ENCODE measurements around the gene NRTN. TPM values are rescaled to one million over a fixed set of nuclear protein-coding genes. Genes with fewer than 3 reads are reported as not detected.

Gene NRTN
- polyA plus RNA-seq, 6 donors from 2014 or later = 0.28 to 0.29 TPM; not detected in 4

DNA sequence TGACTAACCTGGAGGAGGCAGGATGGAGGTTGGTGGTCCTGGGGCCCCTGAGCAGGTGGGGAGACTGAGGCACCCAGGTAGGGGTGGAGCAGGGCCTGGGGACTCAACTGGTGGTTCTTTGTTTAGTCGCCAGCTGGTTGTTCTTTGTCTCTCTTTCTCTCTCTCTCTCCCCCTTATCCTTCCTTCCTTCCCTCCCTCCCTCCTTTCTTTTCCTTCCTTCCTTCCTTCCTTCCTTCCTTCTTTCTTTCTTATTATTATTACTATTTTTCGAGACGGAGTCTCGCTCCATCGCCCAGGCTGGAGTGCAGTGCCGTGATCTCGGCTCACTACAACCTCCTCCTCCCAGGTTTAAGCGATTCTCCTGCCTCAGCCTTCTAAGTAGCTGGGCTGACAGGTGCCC, 6.6 kb upstream of the NRTN start:
- ATAC-seq (ENCODE audit: low read depth in 2 of 2) = no peak
- Mint-ChIP-seq H3K27ac (no peak overlapping the region), H3K4me3 (no peak overlapping the region), H3K4me1 (peaks cover 6 to 14% (median 8%) of the 10 kb centered on the region in 3 donors), H3K36me3 (no peaks in the 10 kb centered on the region), H3K9me3 (peaks cover 0 to 2% (median 0%) of the 10 kb centered on the region in 7 donors), H3K27me3 (peaks cover 9 to 56% (median 54%) of the 10 kb centered on the region in 3 donors)
- DNase-seq = no peak

DNA sequence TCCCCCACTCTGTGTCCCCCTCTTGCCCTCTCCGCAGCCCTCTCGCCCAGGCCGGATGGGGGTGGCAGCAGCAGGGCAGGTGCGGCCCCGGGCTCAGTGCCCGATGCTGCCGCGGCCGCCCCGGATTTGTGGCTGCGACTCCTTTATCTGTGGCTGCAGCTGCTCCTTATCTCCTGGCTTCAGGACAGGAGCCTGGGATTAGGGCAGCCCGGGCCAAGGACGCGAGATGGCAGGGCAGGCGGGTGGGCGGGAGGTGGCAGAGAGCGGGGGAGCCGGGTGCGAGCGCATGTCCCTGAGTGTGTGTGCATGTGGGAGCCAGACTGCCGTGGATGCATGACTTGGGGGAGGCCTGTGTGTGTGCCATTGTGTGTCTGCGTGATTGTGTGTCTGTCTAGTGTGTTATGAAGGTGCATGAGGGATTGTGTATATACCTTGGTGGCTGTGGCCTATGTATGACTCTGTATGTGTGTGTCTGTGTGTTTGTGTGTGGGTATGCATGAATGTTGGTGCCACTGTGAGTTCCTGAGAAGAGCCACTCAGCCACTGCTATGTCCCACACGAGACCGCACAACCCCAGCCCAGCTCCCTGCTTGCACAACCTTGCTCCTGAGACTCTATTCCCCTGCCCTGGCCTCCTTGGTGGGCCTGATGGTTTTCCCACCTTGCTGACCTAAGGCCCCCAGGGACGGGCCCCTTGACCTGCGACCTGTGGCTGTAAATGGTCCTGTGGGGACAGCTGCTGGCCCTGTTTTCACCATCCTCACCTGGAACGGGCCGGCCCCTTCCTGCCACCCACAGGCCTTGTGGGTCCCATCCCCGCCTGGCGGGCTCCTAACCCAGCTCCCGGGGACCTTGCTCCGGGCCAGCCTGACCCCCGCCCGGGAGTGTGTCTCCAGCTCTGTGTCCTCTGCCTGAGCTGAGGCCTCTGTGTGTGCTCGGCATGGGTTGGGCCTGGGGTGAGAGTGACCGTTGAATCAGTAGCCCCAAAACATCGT, 5.3 kb upstream of the NRTN start:
- ATAC-seq (ENCODE audit: low read depth in 2 of 2) (no peak), DNase-seq (no peak)
- H3K4me3 Mint-ChIP-seq = no peak overlapping the region
- H3K4me1 Mint-ChIP-seq = peaks cover 15 to 23% (median 18%) of the 10 kb centered on the region in 3 donors
- peaks cover 9 to 67% (median 54%) of the 10 kb centered on the region in 3 donors for H3K27me3 Mint-ChIP-seq
- H3K27ac Mint-ChIP-seq = no peak overlapping the region
- H3K9me3 Mint-ChIP-seq = peaks cover 0 to 2% (median 0%) of the 10 kb centered on the region in 7 donors
- no peaks in the 10 kb centered on the region for H3K36me3 Mint-ChIP-seq

DNA sequence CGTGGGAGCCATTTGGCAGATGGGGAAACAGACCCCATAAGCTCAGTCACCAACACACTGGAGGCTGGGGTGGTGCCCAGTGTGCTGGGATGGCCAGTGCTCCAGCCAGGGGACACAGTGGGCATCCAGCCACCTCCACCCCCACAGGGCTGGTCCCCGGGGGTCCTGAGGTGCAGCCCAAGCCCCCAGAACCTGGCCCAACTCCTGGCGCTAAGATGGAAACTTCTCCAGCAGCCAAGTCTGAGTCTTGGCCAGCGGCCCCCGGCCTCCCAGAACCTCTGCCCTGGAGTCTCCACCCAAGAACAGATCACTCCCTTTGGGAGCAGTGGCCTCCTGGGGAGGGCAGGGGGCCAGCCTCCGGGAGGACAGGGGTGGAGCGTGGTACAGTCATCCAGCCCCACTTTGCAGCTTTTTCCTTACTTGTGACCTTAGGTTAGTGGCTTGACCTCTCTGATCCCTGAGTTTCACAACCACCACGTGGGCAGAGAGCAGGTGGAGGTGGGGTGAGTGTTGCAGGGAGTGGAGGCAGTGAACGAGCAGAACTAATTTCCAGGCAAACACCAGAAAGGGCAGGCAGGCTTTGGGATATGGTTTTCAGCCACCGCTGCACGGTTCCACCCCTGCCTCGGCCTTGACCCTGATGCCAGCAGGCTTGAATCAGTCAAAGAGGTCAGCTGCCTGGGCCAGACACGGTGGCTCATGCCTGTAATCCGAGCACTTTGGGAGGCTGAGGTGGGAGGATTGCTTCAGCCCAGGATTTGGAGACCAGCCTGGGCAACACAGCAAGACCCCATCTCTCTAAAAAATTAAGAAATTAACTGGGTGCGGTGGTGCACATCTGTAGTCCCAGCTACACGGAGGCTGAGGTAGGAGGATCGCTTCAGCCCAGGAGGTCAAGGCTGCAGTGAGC, 4.3 kb upstream of the NRTN start:
- DNase-seq = no peak
- H3K27ac Mint-ChIP-seq = no peak overlapping the region
- ATAC-seq (ENCODE audit: low read depth in 2 of 2) = no peak
- H3K36me3 Mint-ChIP-seq = no peaks in the 10 kb centered on the region
- peaks cover 0 to 2% (median 0%) of the 10 kb centered on the region in 7 donors for H3K9me3 Mint-ChIP-seq
- peaks cover 16 to 25% (median 19%) of the 10 kb centered on the region in 3 donors for H3K4me1 Mint-ChIP-seq
- H3K27me3 Mint-ChIP-seq = peaks cover 9 to 69% (median 54%) of the 10 kb centered on the region in 3 donors
- H3K4me3 Mint-ChIP-seq = peak overlapping the region in 2 of 8 donors; percentile 15 to 36

DNA sequence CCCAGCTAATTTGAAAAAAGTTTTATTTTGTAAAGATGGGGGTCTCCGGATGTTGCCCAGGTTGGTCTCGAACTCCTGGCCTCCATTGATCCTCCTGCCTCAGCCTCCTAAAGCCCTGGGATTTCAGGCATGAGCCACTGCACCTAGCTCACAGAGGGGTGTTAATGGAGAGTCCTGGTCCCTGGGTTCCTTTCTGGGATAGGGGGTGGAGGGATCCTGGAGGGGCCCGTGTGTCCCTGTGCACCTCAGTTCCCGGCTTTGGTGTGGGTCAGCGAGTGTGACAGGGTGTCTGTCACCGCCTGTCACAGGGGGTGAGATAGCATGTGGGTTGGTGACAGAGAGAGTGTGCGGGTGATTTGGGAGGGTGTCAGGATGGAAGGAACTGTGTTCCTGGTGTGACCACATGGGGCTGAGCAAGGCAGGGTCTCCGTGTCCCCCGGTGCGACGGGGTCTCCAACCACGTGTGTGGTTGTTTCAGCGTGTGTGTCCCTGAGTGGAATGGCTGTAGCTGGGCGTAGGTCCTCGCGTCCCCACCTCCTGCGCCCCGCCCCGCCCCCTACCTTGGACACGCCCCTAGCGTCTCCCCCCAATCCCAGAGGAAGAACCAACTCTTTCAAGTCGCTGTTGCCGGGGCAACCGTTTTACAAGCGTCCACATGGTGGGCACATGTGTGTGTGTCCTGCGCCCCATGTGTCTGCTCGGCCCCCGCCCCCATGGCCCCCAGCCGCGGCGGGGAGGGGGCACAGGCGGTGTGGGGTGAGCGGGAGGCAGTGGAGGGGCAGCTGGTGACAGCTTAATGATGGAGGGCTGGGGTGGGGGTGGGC, 2.9 kb upstream of the NRTN start:
- no peaks in the 10 kb centered on the region for H3K9me3 Mint-ChIP-seq
- peaks cover 9 to 69% (median 46%) of the 10 kb centered on the region in 3 donors for H3K27me3 Mint-ChIP-seq
- H3K27ac Mint-ChIP-seq = peak overlapping the region in 3 of 6 donors; percentile 62 to 86 (median 81)
- peak overlapping the region in 6 of 8 donors; percentile 18 to 82 (median 47) for H3K4me3 Mint-ChIP-seq
- DNase-seq (no peak), ATAC-seq (ENCODE audit: low read depth in 2 of 2) (no peak)
- H3K4me1 Mint-ChIP-seq = peaks cover 16 to 27% (median 19%) of the 10 kb centered on the region in 3 donors
- no peaks in the 10 kb centered on the region for H3K36me3 Mint-ChIP-seq

DNA sequence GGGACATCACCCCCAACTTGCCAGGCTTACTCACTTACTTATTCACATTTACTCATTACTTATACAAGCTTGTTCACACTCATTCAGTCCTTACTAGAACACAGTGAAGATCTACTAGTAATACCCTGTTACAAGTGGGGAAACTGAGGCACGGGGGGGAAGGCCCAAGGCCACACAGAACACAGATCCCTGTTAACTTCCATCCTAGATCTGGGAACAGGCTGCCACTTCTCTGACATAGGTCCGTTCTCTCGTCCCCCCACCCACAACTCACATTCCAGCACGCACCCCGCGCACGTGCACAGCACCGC, 1.5 kb upstream of the NRTN start:
- peak overlapping the region; percentile 44 to 88 (median 72) for H3K4me3 Mint-ChIP-seq
- H3K9me3 Mint-ChIP-seq = no peaks in the 10 kb centered on the region
- ATAC-seq (ENCODE audit: low read depth in 2 of 2) (no peak), DNase-seq (no peak)
- H3K27me3 Mint-ChIP-seq = peaks cover 9 to 60% (median 38%) of the 10 kb centered on the region in 3 donors
- peaks cover 16 to 28% (median 19%) of the 10 kb centered on the region in 3 donors for H3K4me1 Mint-ChIP-seq
- peak overlapping the region in 1 of 6 donors; percentile 32 for H3K27ac Mint-ChIP-seq
- no peaks in the 10 kb centered on the region for H3K36me3 Mint-ChIP-seq

DNA sequence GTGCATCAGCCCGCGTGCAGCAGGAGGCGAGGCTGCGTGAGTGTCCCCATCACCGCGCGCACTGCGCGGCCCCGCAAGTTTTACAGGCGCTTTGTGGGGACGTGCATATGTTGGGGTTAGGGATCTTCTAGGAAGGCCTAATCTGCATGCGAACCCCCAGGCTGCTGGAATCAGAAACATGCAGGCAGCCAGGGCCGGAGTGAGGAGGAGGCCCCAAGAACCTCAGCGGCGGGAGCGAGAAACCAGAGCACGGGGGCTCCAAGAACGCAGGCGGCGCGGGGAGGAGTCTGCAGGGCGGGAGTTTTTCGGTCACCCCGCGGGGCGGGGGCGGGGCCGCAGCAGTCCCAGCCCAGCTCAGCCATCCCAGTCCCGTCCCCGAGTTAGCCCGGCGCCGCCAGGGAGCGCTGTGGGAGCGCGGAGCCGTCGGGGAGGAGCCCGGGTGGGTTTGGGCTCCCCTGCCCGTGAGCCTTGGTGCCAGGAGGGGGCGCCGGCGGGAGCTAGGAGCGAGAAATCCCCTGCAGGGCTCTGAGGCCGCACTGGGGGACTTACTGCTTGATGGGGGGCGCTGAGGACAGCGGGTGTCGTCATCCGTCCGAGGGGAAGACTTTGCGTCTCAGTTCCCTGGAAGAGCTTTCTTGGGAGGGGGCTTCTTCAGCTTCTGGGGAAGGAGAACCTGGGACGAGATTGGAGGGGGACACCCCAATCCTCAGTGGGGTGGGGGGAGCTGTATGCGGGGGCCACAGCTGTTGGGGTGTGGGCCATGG, 933 bp upstream of the NRTN start:
- H3K4me1 Mint-ChIP-seq = peaks cover 16 to 28% (median 19%) of the 10 kb centered on the region in 3 donors
- H3K27me3 Mint-ChIP-seq = peaks cover 7 to 55% (median 33%) of the 10 kb centered on the region in 3 donors
- peak; percentile 86 to 89 for ATAC-seq (ENCODE audit: low read depth in 2 of 2)
- no peaks in the 10 kb centered on the region for H3K9me3 Mint-ChIP-seq
- H3K27ac Mint-ChIP-seq = peak overlapping the region; percentile 28 to 96 (median 88)
- H3K4me3 Mint-ChIP-seq = peak overlapping the region; percentile 70 to 88 (median 79)
- no peaks in the 10 kb centered on the region for H3K36me3 Mint-ChIP-seq
- DNase-seq = peak; percentile 85

DNA sequence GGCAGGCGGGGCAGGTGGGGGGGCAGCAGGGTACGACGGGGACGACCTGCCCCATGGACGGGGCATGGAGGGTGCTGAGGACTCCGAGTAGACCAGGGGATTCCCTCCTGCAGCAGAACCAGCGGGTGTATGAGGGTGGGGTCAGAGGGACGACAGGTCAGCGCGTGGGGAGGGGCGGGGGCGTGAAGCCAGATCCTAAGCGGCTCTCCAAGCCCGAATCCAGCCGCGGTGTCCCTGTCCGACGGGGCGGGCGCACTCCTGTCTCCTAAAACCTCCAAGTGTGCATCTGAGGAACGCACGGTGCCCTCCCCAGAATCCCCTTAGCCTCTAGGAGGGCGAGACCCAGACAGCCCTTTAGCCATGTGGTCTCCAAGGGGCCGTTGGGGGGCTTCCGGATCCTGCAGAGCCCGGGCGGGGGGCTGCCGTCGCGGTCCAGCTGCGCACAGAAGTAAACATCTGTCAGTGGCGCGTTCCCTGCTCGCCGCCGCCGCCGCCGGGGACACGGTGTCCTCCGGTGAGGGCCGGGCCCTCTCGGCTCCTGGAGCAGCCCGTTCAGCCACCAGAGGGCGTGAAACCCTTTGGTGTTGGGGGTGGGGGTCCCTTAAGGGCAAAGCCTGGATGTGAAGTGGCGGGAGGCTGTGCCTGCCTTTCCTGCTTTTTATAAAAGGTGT, 730 bp downstream of the NRTN start:
- peak; percentile 21 to 24 for ATAC-seq (ENCODE audit: low read depth in 2 of 2)
- Mint-ChIP-seq H3K4me1 (peaks cover 16 to 28% (median 19%) of the 10 kb centered on the region in 3 donors), H3K27me3 (peaks cover 0 to 38% (median 20%) of the 10 kb centered on the region in 3 donors), H3K36me3 (no peaks in the 10 kb centered on the region), H3K27ac (peak overlapping the region in 2 of 6 donors; percentile 54 to 80), H3K9me3 (no peaks in the 10 kb centered on the region), H3K4me3 (peak overlapping the region in 7 of 8 donors; percentile 53 to 87 (median 70))
- DNase-seq = peak; percentile 45

DNA sequence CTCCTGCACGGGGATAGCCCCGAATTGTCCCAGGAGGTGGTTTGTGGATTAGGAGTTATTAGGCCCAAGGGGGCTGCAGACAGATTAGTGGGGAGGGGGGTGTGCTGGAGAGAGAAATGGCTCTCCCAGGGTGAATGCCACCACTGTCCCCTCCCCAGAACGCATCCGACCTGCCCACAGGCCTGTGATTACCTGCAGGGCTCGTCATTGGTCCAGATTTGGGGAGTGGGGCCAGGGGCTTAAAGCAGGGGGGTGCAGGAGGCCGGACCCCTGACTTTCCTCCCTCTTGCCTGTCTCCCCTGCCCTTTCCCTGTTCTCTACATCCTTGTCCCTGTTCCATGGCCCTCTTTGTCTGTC, 1.2 kb downstream of the NRTN start:
- Mint-ChIP-seq H3K9me3 (no peaks in the 10 kb centered on the region), H3K4me3 (peak overlapping the region; percentile 32 to 83 (median 56))
- no peak for ATAC-seq (ENCODE audit: low read depth in 2 of 2)

DNA sequence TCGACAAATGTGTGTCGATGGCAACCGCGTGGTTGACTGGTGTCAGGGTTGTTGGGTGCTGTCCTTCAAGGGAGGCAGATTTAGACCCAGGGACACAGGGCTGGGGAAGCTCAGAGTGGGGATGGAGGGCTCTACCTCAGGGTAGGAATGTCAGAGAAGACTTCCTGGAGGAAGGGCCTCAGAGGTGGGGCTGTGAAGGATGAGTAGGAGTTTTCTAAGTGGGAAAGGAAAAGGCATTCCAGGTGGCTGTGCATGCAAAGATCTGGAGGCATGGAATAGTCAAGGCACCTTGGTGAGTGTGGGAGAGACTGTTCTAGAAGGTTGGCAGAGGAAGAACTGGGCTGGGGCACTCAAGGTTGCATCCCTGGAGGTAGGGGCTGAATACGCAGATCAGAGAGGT, 2.0 kb downstream of the NRTN start:
- no peaks in the 10 kb centered on the region for H3K9me3 Mint-ChIP-seq
- H3K27me3 Mint-ChIP-seq = peaks cover 0 to 28% (median 10%) of the 10 kb centered on the region in 3 donors
- H3K36me3 Mint-ChIP-seq = no peaks in the 10 kb centered on the region
- no peak for ATAC-seq (ENCODE audit: low read depth in 2 of 2)
- H3K4me1 Mint-ChIP-seq = peaks cover 13 to 25% (median 15%) of the 10 kb centered on the region in 3 donors
- H3K4me3 Mint-ChIP-seq = peak overlapping the region in 3 of 8 donors; percentile 29 to 36 (median 29)
- no peak for DNase-seq
- H3K27ac Mint-ChIP-seq = peak overlapping the region in 1 of 6 donors; percentile 92

More for the DNA sequence above, 1.2 kb downstream of the NRTN start:
- peaks cover 16 to 28% (median 19%) of the 10 kb centered on the region in 3 donors for H3K4me1 Mint-ChIP-seq
- H3K27me3 Mint-ChIP-seq = peaks cover 0 to 33% (median 15%) of the 10 kb centered on the region in 3 donors
- no peaks in the 10 kb centered on the region for H3K36me3 Mint-ChIP-seq
- no peak for DNase-seq
- H3K27ac Mint-ChIP-seq = peak overlapping the region in 3 of 6 donors; percentile 49 to 80 (median 54)

DNA sequence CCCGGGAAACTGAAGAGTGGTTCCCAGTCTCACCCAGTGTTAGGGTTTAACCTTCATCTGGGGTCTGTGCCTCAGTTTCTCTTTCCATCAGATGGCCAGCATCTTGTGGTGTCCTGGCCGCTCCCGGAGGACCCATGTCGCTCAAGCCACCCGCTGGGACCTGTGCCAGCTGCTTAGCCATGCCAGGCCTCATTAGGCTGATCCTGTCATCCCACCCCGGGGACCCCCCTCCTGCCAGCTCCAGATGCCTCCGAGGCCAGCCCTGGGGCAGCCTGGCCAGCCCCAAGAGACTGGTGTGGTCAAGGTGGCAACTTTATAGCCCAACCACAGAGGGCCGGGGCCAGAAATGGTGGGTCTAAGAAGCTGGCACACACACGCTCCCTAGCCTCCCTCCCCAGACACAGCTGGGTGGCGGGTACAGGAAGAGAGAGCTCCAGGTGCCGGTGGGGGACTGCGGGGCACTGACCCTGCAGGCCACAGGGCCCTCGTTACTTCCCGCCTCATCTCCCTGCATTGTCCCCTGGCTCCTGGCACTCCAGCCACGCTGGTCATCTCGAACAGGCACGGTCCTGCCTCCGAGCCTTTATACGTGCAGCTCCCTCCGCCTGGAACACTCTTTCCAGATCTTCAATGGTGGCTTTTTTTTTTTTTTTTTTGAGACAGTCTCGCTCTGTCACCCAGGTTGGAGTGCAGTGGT, 3.4 kb downstream of the NRTN start:
- Mint-ChIP-seq H3K4me3 (peak overlapping the region in 1 of 8 donors; percentile 3), H3K36me3 (no peaks in the 10 kb centered on the region), H3K27me3 (peaks cover 0 to 14% (median 0%) of the 10 kb centered on the region in 3 donors), H3K27ac (no peak overlapping the region), H3K9me3 (no peaks in the 10 kb centered on the region), H3K4me1 (peaks cover 7 to 16% (median 13%) of the 10 kb centered on the region in 3 donors)
- no peak for DNase-seq
- no peak for ATAC-seq (ENCODE audit: low read depth in 2 of 2)

DNA sequence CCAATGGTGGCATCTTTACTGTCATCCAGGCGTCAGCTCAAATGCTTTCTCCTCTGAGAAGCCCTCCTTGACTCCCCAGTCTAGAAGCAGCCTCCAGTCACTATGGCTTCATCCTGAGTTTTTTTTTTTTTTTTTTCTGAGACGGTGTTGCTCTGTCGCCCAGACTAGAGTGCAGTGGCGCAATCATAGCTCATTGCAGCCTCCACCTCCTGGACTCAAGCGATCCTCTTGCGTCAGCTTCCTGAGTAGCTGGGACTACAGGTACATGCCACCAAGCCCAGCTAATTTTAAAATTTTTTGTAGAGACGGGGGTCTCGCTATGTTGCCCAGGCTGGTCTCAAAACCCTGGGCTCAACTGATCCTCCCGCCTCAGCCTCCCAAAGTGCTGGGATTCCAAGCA, 4.2 kb downstream of the NRTN start:
- DNase-seq (no peak), ATAC-seq (ENCODE audit: low read depth in 2 of 2) (no peak)
- H3K36me3 Mint-ChIP-seq = no peaks in the 10 kb centered on the region
- no peaks in the 10 kb centered on the region for H3K9me3 Mint-ChIP-seq
- H3K4me1 Mint-ChIP-seq = peaks cover 6 to 9% (median 6%) of the 10 kb centered on the region in 3 donors
- no peak overlapping the region for H3K4me3 Mint-ChIP-seq
- peaks cover 0 to 6% (median 0%) of the 10 kb centered on the region in 3 donors for H3K27me3 Mint-ChIP-seq
- H3K27ac Mint-ChIP-seq = no peak overlapping the region
